GM12891 (cell line): ENCODE data around the gene C18orf63.
"Not testable (repeated sequence)": the region's sequence is repeated elsewhere in the genome, so short reads cannot be mapped to it uniquely, and the experiment has no call there.

ENCODE experiments used
- PAX5 ChIP-seq: IDR thresholded peaks from 2 replicates; pipeline ENCODE4 v1.6.1; 2011; ENCODE audit warnings: low read length, moderate library complexity, mild to moderate bottlenecking; ENCODE audit not compliant: insufficient read depth, severe bottlenecking
- POLR2A ChIP-seq: IDR thresholded peaks from 2 replicates; pipeline ENCODE4 v1.6.1; 2011; ENCODE audit warnings: low read depth, low read length, control low read depth
- POLR2AphosphoS5 ChIP-seq: IDR thresholded peaks from 2 replicates; pipeline ENCODE4 v1.6.1; 2011; ENCODE audit warnings: low read depth, low read length, control low read depth
- SPI1 ChIP-seq: IDR thresholded peaks from 2 replicates; pipeline ENCODE4 v1.6.1; 2011; ENCODE audit warnings: low read depth, low read length, control low read depth
- TAF1 ChIP-seq: IDR thresholded peaks from 2 replicates; pipeline ENCODE4 v1.6.1; 2011; ENCODE audit warnings: low read depth, low read length, control low read depth

- not testable (repeated sequence) for TF ChIP-seq POLR2AphosphoS5, POLR2A, TAF1, PAX5, SPI1
Measured at GRCh38 chr18:74292982-74293381, 22.7 kb upstream of the C18orf63 start.
